ENCODE results near the gene CLDN19. TPM values are rescaled to one million over a fixed set of nuclear protein-coding genes. Genes with fewer than 3 reads are reported as not detected.

The CLDN19 gene
- total RNA-seq, 1 experiment from 2014 or later: 0.05 TPM

DNA sequence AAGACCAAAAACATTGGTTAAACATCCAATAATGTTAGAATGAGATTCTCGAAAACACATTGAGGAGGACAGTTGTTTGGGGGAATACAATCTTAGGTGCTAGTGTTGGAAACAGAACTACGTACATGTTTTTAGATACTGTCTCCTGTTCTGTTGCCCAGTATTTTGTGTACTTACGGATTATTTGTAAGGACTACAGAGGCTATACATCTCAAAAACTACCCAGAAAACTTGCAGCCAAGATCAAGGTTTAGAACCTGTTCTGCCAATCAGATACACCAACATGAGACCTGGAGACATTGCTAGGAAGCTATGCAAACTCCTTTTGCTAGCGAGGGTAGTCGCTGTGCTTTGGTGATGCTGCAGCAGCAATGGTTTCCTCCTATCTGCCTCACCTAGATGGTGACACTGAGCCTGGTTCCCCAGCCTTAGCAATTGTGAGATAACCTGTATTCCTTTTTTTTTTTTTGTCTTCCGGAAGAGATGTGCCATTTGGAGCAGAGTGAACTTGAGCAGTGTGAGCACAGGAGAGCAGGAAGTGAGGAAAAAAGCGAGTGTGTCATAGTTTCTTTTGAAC, 36.1 kb downstream of the CLDN19 start:
- POLR2A ChIA-PET: no interaction called here
- CTCF ChIA-PET: no interaction called here
- in situ Hi-C loops (cut with HindIII; ENCODE audit: low pct_unique_long_range_greater_than_20kb, low sequenced_read_pairs) (no loop called here), intact Hi-C loops (cut with micrococcal nuclease; ENCODE audit: unreplicated experiment) (no loop called here)
- Histone ChIP-seq H3K36me3 (ENCODE audit: control insufficient read depth, insufficient read depth, low read length) (peaks cover 44% of the 10 kb centered on the region), H3K27ac (ENCODE audit: low read length) (no peak overlapping the region), H3K4me3 (ENCODE audit: low read depth in 2 of 2, low read length in 2 of 2) (no peak overlapping the region), H3K9me3 (ENCODE audit: control insufficient read depth, insufficient read depth, low read depth, low read length) (no peaks in the 10 kb centered on the region), H3K4me1 (ENCODE audit: control insufficient read depth, insufficient read depth, low read length) (no peaks in the 10 kb centered on the region), H3K27me3 (ENCODE audit: control insufficient read depth, insufficient read depth, low read length) (no peaks in the 10 kb centered on the region)
- no peak for TF ChIP-seq POLR2AphosphoS5 (IDR thresholded peaks at IDR 0.05; ENCODE audit: low read depth, low read length)
- TF ChIP-seq, protein P1, sequence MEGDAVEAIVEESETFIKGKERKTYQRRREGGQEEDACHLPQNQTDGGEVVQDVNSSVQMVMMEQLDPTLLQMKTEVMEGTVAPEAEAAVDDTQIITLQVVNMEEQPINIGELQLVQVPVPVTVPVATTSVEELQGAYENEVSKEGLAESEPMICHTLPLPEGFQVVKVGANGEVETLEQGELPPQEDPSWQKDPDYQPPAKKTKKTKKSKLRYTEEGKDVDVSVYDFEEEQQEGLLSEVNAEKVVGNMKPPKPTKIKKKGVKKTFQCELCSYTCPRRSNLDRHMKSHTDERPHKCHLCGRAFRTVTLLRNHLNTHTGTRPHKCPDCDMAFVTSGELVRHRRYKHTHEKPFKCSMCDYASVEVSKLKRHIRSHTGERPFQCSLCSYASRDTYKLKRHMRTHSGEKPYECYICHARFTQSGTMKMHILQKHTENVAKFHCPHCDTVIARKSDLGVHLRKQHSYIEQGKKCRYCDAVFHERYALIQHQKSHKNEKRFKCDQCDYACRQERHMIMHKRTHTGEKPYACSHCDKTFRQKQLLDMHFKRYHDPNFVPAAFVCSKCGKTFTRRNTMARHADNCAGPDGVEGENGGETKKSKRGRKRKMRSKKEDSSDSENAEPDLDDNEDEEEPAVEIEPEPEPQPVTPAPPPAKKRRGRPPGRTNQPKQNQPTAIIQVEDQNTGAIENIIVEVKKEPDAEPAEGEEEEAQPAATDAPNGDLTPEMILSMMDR (IDR thresholded peaks at IDR 0.05): no peak
- TF ChIP-seq, protein P2, sequence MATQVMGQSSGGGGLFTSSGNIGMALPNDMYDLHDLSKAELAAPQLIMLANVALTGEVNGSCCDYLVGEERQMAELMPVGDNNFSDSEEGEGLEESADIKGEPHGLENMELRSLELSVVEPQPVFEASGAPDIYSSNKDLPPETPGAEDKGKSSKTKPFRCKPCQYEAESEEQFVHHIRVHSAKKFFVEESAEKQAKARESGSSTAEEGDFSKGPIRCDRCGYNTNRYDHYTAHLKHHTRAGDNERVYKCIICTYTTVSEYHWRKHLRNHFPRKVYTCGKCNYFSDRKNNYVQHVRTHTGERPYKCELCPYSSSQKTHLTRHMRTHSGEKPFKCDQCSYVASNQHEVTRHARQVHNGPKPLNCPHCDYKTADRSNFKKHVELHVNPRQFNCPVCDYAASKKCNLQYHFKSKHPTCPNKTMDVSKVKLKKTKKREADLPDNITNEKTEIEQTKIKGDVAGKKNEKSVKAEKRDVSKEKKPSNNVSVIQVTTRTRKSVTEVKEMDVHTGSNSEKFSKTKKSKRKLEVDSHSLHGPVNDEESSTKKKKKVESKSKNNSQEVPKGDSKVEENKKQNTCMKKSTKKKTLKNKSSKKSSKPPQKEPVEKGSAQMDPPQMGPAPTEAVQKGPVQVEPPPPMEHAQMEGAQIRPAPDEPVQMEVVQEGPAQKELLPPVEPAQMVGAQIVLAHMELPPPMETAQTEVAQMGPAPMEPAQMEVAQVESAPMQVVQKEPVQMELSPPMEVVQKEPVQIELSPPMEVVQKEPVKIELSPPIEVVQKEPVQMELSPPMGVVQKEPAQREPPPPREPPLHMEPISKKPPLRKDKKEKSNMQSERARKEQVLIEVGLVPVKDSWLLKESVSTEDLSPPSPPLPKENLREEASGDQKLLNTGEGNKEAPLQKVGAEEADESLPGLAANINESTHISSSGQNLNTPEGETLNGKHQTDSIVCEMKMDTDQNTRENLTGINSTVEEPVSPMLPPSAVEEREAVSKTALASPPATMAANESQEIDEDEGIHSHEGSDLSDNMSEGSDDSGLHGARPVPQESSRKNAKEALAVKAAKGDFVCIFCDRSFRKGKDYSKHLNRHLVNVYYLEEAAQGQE (IDR thresholded peaks at IDR 0.05; ENCODE audit: insufficient read depth in 1 of 2, low read depth in 2 of 2, low read length in 1 of 2): no peak
- no peak for TF ChIP-seq SIN3A (IDR thresholded peaks at IDR 0.05; ENCODE audit: borderline replicate concordance, insufficient read depth, low read depth, low read length)
- no peak for TF ChIP-seq TCF7L2 (IDR thresholded peaks at IDR 0.05; ENCODE audit: low read depth, low read length)
- ATAC-seq (no peak), DNase-seq (ENCODE audit: low read depth, low spot score) (no peak)
- BruUV-seq (replicated peaks): no TSS peak

DNA sequence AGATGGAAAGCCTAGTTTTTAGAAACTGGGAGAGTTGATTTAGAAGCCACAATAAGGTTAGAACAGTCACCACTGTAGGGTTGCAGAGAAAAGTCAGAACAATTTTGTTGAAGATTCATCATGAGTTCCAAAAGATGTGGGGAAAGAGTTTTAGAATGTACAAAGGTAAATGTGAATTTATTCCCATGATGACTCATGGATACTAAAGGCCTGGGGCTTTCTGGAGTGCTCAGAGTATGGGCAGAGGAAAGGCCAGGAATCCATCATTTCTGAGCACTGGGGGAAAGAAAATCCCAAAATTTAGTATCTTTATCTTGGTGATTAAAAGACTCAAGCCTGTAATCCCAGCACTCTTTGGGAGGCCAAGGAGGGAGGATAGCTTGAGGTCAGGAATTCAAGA, 40.0 kb downstream of the CLDN19 start:
- CTCF ChIA-PET: no interaction called here
- Histone ChIP-seq H3K9me3 (ENCODE audit: control insufficient read depth, insufficient read depth, low read depth, low read length) (no peaks in the 10 kb centered on the region), H3K27me3 (ENCODE audit: control insufficient read depth, insufficient read depth, low read length) (no peaks in the 10 kb centered on the region), H3K4me3 (ENCODE audit: low read depth in 2 of 2, low read length in 2 of 2) (no peak overlapping the region), H3K4me1 (ENCODE audit: control insufficient read depth, insufficient read depth, low read length) (no peaks in the 10 kb centered on the region; the same call in 1 of the 2 replicates), H3K27ac (ENCODE audit: low read length) (no peak overlapping the region), H3K36me3 (ENCODE audit: control insufficient read depth, insufficient read depth, low read length) (peaks cover 75% of the 10 kb centered on the region)
- ATAC-seq (no peak), DNase-seq (ENCODE audit: low read depth, low spot score) (no peak)
- in situ Hi-C loops (cut with HindIII; ENCODE audit: low pct_unique_long_range_greater_than_20kb, low sequenced_read_pairs) (no loop called here), intact Hi-C loops (cut with micrococcal nuclease; ENCODE audit: unreplicated experiment) (no loop called here)
- BruUV-seq (replicated peaks): no TSS peak
- TF ChIP-seq, protein P2 (IDR thresholded peaks at IDR 0.05; ENCODE audit: insufficient read depth in 1 of 2, low read depth in 2 of 2, low read length in 1 of 2): no peak
- TF ChIP-seq TCF7L2 (IDR thresholded peaks at IDR 0.05; ENCODE audit: low read depth, low read length): no peak
- TF ChIP-seq, protein P1 (IDR thresholded peaks at IDR 0.05): no peak
- no peak for TF ChIP-seq SIN3A (IDR thresholded peaks at IDR 0.05; ENCODE audit: borderline replicate concordance, insufficient read depth, low read depth, low read length)
- TF ChIP-seq POLR2AphosphoS5 (IDR thresholded peaks at IDR 0.05; ENCODE audit: low read depth, low read length): no peak
- POLR2A ChIA-PET: no interaction called here
